ENCODE results near the gene TCP11L2. TPM values are rescaled to one million over a fixed set of nuclear protein-coding genes. Genes with fewer than 3 reads are reported as not detected.

TCP11L2 gene
- total RNA-seq, 1 donor from 2014 or later, result 47.3 TPM

DNA sequence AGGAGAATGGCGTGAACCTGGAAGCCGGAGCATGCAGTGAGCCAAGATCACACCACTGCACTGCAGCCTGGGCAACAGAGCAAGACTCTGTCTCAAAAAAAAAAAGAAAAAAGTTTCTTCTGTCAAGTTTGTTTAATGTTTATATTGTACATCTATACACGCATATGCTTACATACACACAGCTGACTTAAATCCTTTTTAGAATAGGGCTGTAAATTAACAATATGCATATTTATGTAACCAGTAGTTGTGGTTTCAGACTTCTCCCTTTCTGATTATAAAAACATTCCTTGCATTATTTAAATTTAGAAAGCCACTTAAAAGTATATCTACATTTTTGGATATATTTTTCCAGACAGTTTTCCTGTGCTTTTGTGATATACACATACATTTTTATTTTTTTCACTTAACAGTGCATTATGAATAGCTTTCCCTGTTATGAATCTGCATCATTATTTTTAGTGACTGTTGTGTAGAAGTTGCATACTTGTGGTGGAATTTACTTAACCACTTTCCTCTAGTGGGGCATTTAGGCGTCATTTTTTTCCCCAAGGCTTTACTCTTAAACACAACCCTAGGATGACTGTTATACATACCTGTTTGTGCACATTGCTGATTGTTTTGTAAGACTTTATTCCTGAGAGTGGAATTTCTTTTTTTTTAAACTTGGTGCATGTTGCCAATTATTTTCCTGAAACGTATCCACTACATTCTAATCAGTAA lies 84.4 kb downstream of the TCP11L2 start:
- FAIRE-seq (no peak), DNase-seq (ENCODE audit: low spot score in 2 of 2) (no peak)

DNA sequence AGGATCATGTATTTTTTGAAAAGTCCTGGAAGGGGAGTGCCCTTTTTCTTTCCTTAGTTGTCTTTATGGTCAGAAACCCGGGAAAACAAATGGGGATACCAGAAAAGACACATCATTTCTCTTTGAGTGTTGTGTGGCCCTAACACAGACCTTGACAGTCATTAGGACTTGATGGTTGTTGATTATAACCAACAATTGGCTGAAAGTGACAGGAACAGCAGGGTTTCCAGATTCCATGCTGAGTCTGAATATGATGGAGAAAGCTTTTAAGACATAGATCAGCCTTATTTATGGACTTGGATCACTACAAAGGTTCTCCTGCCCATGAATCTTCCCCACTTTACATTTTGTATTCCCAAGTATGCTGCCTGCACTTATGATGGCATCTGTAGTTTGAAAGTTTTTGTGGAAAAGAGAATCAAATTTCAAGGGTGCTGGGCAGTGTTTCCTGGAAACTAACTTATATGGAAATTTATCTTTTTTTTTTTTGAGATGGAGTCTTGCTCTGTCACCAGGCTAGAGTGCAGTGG lies 85.4 kb downstream of the TCP11L2 start:
- FAIRE-seq, result no peak
- no peak for DNase-seq (ENCODE audit: low spot score in 2 of 2)

DNA sequence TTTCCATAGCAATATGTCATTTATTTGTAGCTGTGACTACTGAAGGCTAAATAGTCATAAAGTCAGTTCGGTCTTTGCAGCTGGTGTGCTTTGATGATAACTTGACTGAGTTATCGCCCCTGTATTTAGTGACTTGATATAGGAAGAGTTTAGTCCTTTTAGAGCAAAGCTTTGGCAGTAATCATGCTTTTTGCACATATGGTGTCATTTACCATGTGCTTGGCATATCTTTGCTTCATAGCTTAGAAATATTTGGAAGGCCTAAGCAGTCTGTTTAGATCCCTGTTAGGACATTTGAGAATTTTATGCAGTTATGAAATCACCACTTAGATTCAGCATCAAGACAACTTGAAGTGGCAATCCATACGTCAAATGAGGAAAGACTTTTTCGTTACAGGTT lies 86.6 kb downstream of the TCP11L2 start:
- FAIRE-seq (no peak), DNase-seq (ENCODE audit: low spot score in 2 of 2) (no peak)

DNA sequence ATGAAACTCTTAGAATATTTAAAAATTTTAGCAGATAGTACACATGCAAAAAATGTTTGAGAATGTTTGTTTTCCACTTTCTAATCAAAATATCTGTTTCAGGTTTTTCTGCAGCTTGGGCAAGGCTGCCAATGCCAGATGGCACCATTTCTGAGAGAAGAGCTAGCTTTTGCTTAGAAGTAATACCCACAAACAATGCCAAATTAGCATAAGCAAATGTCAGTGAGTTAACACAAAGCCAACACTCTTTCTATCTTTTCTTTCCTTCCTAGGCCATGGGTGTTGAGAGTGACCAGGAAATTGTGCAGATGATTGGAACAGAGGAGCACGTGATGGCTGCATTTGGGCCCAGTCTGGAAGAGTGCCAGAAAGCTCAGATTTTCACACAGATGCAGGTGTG lies 90.2 kb downstream of the TCP11L2 start:
- FAIRE-seq, result no peak
- DNase-seq (ENCODE audit: low spot score in 2 of 2), result no peak

Small RNAs within 50 kb of the gene (small RNA-seq; reads per million reads assigned to genes)
- gene RNU7-94P, result not detected

Other genes starting within 250 kb of the TCP11L2 start
- gene NUAK1, start 163.8 kb upstream of the TCP11L2 start, total RNA-seq, result 54.6 TPM
- 24.1 TPM for gene CKAP4, start 54.7 kb upstream of the TCP11L2 start, total RNA-seq
- gene POLR3B, start 55.0 kb downstream of the TCP11L2 start, total RNA-seq, result 16.3 TPM